GM23338 (cell line): ENCODE data around the gene ABCA4. TPM values are rescaled to one million over a fixed set of nuclear protein-coding genes. Genes with fewer than 3 reads are reported as not detected.

Experiments used
- ATAC-seq: fragments of 200-7000 bp; cut with Tn5 transposase; 3 replicates; pipeline ENCODE4 v1.9.1; 2020
- DNase-seq: peaks from one replicate; pipeline ENCODE4 v3.0.0-alpha.2; 2015; ENCODE audit warnings: low spot score
- H2AFZ ChIP-seq: fragments of 200-600 bp; sonication (generic); 2 replicates; pipeline ENCODE4 v1.8.0; 2016; ENCODE audit warnings: antibody characterized with exemption, mild to moderate bottlenecking, moderate library complexity
- H3F3A ChIP-seq: fragments of 200-600 bp; sonication (generic); replicated peaks from 2 replicates; pipeline ENCODE4 v1.8.0; 2017; ENCODE audit warnings: antibody characterized with exemption, mixed run types, low read depth
- H3K27ac ChIP-seq: fragments of 200-600 bp; sonication (generic); 2 replicates; pipeline ENCODE4 v1.6.1; 2016; ENCODE audit warnings: low read depth
- H3K27me3 ChIP-seq: fragments of 200-600 bp; sonication (generic); 2 replicates; pipeline ENCODE4 v1.8.0; 2016; ENCODE audit warnings: mild to moderate bottlenecking, mixed run types, moderate library complexity; ENCODE audit not compliant: insufficient read depth
- H3K36me3 ChIP-seq: fragments of 200-600 bp; sonication (generic); 2 replicates; pipeline ENCODE4 v1.8.0; 2016; ENCODE audit warnings: mild to moderate bottlenecking; ENCODE audit not compliant: insufficient read depth
- H3K4me1 ChIP-seq: fragments of 200-600 bp; sonication (generic); 2 replicates; pipeline ENCODE4 v1.8.0; 2016; ENCODE audit warnings: mild to moderate bottlenecking, moderate library complexity; ENCODE audit not compliant: insufficient read depth
- H3K4me2 ChIP-seq: fragments of 200-600 bp; sonication (generic); 2 replicates; pipeline ENCODE4 v1.7.1; 2017; ENCODE audit warnings: mixed run types
- H3K4me3 ChIP-seq: fragments of 200-600 bp; sonication (generic); 2 replicates; pipeline ENCODE4 v1.6.1; 2016; ENCODE audit warnings: mixed run types
- H3K79me2 ChIP-seq: fragments of 200-600 bp; sonication (generic); replicated peaks from 2 replicates; pipeline ENCODE4 v1.8.0; 2017; ENCODE audit warnings: mild to moderate bottlenecking; ENCODE audit not compliant: insufficient read depth
- H3K9me2 ChIP-seq: fragments of 200-600 bp; sonication (generic); 2 replicates; pipeline ENCODE4 v1.8.0; 2017; ENCODE audit not compliant: insufficient read depth
- H4K20me1 ChIP-seq: fragments of 200-600 bp; sonication (generic); replicated peaks from 2 replicates; pipeline ENCODE4 v1.8.0; 2017; ENCODE audit warnings: mild to moderate bottlenecking; ENCODE audit not compliant: insufficient read depth
- H3K27ac Mint-ChIP-seq: 2 replicates; pipeline ENCODE4 v1.8.0; 2020; ENCODE audit warnings: inconsistent platforms, mild to moderate bottlenecking, moderate library complexity, mixed read lengths
- H3K27me3 Mint-ChIP-seq: 3 replicates; pipeline ENCODE4 v1.8.0; 2022; ENCODE audit warnings: low read depth, mild to moderate bottlenecking, moderate library complexity, mixed read lengths, inconsistent platforms; ENCODE audit not compliant: insufficient read depth, poor library complexity
- H3K36me3 Mint-ChIP-seq: 3 replicates; pipeline ENCODE4 v1.8.0; 2021; ENCODE audit warnings: low read depth, mild to moderate bottlenecking, inconsistent platforms, moderate library complexity, mixed read lengths
- H3K4me1 Mint-ChIP-seq: 3 replicates; pipeline ENCODE4 v1.8.0; 2020; ENCODE audit warnings: mild to moderate bottlenecking, inconsistent platforms, mixed read lengths
- H3K4me3 Mint-ChIP-seq: 3 replicates; pipeline ENCODE4 v1.8.0; 2021; ENCODE audit warnings: moderate library complexity, mild to moderate bottlenecking, inconsistent platforms, mixed read lengths
- H3K9me3 Mint-ChIP-seq: 3 replicates; pipeline ENCODE4 v1.8.0; 2020; ENCODE audit warnings: moderate library complexity, mild to moderate bottlenecking, inconsistent platforms, mixed read lengths
- CREB1 ChIP-seq: fragments of 250-450 bp; sonication (Bioruptor Pico); IDR thresholded peaks from 2 replicates; pipeline ENCODE4 v1.5.0; 2020; ENCODE audit warnings: low read depth, mild to moderate bottlenecking, moderate library complexity
- EZH2 ChIP-seq: fragments of 200-600 bp; sonication (generic); IDR thresholded peaks from one replicate; pipeline ENCODE4 v1.8.0; 2017; ENCODE audit warnings: antibody characterized with exemption, mild to moderate bottlenecking, low read depth; ENCODE audit not compliant: unreplicated experiment
- EZH2phosphoT487 ChIP-seq: fragments of 200-600 bp; sonication (generic); IDR thresholded peaks from one replicate; pipeline ENCODE4 v1.8.1; 2018; ENCODE audit warnings: antibody characterized with exemption; ENCODE audit not compliant: unreplicated experiment
- JUNB ChIP-seq: IDR thresholded peaks from one replicate; pipeline ENCODE4 v1.6.1; 2016; ENCODE audit warnings: antibody characterized with exemption; ENCODE audit not compliant: unreplicated experiment
- NANOG ChIP-seq: IDR thresholded peaks from 2 replicates; pipeline ENCODE4 v1.6.1; 2016; ENCODE audit warnings: antibody characterized with exemption, borderline replicate concordance
- POLR2AphosphoS5 ChIP-seq: IDR thresholded peaks from 2 replicates; pipeline ENCODE4 v1.6.1; 2016; ENCODE audit warnings: antibody characterized with exemption, low read depth
- STAT1 ChIP-seq: IDR thresholded peaks from one replicate; pipeline ENCODE4 v1.6.1; 2016; ENCODE audit warnings: antibody characterized with exemption; ENCODE audit not compliant: unreplicated experiment
- ZNF114 ChIP-seq: fragments of 250-450 bp; sonication (Bioruptor Pico); IDR thresholded peaks from 2 replicates; pipeline ENCODE4 v1.5.0; 2020; ENCODE audit warnings: mild to moderate bottlenecking, moderate library complexity
- ZNF331 ChIP-seq: fragments of 250-450 bp; sonication (Bioruptor Pico); IDR thresholded peaks from 2 replicates; pipeline ENCODE4 v1.5.0; 2020; ENCODE audit warnings: low read depth, mild to moderate bottlenecking, moderate library complexity
- polyA plus RNA-seq: library from polyadenylated mRNA; unstranded; fragments of >200 nt; fragmentation: Nextera tagmentation; extraction: Ambion mirVana; gene quantifications from 2 replicates; pipeline ENCODE4 v1.2.1, GENCODE V29; 2016
- total RNA-seq: library from RNA; depleted of rRNA; stranded (reverse); fragments of >200 nt; shearing (Covaris generic); gene quantifications from 2 replicates; pipeline ENCODE4 v1.2.3, GENCODE V29; 2014
- TF ChIP-seq, protein P1 (sequence below), 2 experiments: fragments of 200-600 bp in 1 of 2; sonication (generic) in 1 of 2; conservative IDR thresholded peaks; 2 replicates each; pipeline versions ENCODE4 v1.5.1 to v1.6.1; 2016 to 2017; ENCODE audit warnings: antibody characterized with exemption in 2 of 2, low read depth in 2 of 2, mild to moderate bottlenecking in 2 of 2, moderate library complexity in 1 of 2
- TF ChIP-seq, protein P2 (sequence below): fragments of 250-450 bp; sonication (Bioruptor Pico); IDR thresholded peaks from 2 replicates; pipeline ENCODE4 v1.5.0; 2020; ENCODE audit warnings: mild to moderate bottlenecking, moderate library complexity
- TF ChIP-seq, protein P3 (sequence below): IDR thresholded peaks from one replicate; pipeline ENCODE4 v1.6.1; 2018; ENCODE audit warnings: antibody characterized with exemption; ENCODE audit not compliant: unreplicated experiment
- TF ChIP-seq, protein P4 (sequence below): IDR thresholded peaks from 2 replicates; pipeline ENCODE4 v1.6.1; 2016; ENCODE audit warnings: antibody characterized with exemption

ABCA4 gene
- total and polyA plus RNA-seq, 2 experiments from 2014 or later = not detected

DNA sequence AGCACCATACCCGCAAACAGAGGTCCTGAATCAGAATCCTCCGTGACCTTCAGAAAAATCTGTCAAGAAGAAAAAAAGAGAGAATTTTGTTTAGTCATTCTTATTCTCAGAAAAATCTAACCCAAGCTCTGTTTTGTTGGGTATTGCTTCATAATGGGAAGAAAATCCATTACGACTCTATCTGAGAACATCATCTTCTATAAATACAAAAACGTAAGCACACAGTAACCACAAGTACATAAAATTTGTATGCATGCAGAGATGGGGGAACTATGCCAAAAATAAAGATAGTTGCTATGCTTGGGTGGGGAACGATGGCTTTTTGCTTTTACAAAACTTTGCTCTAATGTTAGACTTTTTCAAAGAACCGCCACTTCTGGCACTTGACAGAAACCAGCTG is 84.2 kb downstream of the ABCA4 start:
- Histone ChIP-seq H3K36me3 (no peaks in the 10 kb centered on the region), H3K79me2 (no peaks in the 10 kb centered on the region), H4K20me1 (no peaks in the 10 kb centered on the region), H3K4me2 (no peak overlapping the region), H3K9me2 (no peaks in the 10 kb centered on the region), H3F3A (no peaks in the 10 kb centered on the region), H2AFZ (no peak overlapping the region), H3K4me1 (peaks cover 4% of the 10 kb centered on the region; the same call in 1 of the 2 replicates), H3K4me3 (no peak overlapping the region), H3K27ac (no peak overlapping the region), H3K27me3 (no peaks in the 10 kb centered on the region)
- H3K27me3 Mint-ChIP-seq = peaks cover 5% of the 10 kb centered on the region
- ATAC-seq (no peak), DNase-seq (no peak)
- no peaks in the 10 kb centered on the region for H3K36me3 Mint-ChIP-seq
- TF ChIP-seq CREB1 (CRISPR knock-in tag) (no peak), EZH2phosphoT487 (no peak), NANOG (no peak), EZH2 (no peak), STAT1 (no peak), ZNF114 (CRISPR knock-in tag) (no peak), ZNF331 (CRISPR knock-in tag) (no peak), JUNB (no peak), POLR2AphosphoS5 (no peak)
- TF ChIP-seq, protein P1, sequence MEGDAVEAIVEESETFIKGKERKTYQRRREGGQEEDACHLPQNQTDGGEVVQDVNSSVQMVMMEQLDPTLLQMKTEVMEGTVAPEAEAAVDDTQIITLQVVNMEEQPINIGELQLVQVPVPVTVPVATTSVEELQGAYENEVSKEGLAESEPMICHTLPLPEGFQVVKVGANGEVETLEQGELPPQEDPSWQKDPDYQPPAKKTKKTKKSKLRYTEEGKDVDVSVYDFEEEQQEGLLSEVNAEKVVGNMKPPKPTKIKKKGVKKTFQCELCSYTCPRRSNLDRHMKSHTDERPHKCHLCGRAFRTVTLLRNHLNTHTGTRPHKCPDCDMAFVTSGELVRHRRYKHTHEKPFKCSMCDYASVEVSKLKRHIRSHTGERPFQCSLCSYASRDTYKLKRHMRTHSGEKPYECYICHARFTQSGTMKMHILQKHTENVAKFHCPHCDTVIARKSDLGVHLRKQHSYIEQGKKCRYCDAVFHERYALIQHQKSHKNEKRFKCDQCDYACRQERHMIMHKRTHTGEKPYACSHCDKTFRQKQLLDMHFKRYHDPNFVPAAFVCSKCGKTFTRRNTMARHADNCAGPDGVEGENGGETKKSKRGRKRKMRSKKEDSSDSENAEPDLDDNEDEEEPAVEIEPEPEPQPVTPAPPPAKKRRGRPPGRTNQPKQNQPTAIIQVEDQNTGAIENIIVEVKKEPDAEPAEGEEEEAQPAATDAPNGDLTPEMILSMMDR (conservative IDR thresholded peaks at IDR 0.05; ENCODE audit: low read depth in 2 of 2) = no peak
- TF ChIP-seq, protein P2, sequence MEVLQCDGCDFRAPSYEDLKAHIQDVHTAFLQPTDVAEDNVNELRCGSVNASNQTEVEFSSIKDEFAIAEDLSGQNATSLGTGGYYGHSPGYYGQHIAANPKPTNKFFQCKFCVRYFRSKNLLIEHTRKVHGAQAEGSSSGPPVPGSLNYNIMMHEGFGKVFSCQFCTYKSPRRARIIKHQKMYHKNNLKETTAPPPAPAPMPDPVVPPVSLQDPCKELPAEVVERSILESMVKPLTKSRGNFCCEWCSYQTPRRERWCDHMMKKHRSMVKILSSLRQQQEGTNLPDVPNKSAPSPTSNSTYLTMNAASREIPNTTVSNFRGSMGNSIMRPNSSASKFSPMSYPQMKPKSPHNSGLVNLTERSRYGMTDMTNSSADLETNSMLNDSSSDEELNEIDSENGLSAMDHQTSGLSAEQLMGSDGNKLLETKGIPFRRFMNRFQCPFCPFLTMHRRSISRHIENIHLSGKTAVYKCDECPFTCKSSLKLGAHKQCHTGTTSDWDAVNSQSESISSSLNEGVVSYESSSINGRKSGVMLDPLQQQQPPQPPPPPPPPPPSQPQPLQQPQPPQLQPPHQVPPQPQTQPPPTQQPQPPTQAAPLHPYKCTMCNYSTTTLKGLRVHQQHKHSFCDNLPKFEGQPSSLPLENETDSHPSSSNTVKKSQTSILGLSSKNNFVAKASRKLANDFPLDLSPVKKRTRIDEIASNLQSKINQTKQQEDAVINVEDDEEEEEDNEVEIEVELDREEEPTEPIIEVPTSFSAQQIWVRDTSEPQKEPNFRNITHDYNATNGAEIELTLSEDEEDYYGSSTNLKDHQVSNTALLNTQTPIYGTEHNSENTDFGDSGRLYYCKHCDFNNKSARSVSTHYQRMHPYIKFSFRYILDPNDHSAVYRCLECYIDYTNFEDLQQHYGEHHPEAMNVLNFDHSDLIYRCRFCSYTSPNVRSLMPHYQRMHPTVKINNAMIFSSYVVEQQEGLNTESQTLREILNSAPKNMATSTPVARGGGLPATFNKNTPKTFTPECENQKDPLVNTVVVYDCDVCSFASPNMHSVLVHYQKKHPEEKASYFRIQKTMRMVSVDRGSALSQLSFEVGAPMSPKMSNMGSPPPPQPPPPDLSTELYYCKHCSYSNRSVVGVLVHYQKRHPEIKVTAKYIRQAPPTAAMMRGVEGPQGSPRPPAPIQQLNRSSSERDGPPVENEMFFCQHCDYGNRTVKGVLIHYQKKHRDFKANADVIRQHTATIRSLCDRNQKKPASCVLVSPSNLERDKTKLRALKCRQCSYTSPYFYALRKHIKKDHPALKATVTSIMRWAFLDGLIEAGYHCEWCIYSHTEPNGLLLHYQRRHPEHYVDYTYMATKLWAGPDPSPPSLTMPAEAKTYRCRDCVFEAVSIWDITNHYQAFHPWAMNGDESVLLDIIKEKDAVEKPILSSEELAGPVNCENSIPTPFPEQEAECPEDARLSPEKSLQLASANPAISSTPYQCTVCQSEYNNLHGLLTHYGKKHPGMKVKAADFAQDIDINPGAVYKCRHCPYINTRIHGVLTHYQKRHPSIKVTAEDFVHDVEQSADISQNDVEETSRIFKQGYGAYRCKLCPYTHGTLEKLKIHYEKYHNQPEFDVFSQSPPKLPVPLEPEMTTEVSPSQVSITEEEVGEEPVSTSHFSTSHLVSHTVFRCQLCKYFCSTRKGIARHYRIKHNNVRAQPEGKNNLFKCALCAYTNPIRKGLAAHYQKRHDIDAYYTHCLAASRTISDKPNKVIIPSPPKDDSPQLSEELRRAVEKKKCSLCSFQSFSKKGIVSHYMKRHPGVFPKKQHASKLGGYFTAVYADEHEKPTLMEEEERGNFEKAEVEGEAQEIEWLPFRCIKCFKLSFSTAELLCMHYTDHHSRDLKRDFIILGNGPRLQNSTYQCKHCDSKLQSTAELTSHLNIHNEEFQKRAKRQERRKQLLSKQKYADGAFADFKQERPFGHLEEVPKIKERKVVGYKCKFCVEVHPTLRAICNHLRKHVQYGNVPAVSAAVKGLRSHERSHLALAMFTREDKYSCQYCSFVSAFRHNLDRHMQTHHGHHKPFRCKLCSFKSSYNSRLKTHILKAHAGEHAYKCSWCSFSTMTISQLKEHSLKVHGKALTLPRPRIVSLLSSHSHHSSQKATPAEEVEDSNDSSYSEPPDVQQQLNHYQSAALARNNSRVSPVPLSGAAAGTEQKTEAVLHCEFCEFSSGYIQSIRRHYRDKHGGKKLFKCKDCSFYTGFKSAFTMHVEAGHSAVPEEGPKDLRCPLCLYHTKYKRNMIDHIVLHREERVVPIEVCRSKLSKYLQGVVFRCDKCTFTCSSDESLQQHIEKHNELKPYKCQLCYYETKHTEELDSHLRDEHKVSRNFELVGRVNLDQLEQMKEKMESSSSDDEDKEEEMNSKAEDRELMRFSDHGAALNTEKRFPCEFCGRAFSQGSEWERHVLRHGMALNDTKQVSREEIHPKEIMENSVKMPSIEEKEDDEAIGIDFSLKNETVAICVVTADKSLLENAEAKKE = no peak
- TF ChIP-seq, protein P3, sequence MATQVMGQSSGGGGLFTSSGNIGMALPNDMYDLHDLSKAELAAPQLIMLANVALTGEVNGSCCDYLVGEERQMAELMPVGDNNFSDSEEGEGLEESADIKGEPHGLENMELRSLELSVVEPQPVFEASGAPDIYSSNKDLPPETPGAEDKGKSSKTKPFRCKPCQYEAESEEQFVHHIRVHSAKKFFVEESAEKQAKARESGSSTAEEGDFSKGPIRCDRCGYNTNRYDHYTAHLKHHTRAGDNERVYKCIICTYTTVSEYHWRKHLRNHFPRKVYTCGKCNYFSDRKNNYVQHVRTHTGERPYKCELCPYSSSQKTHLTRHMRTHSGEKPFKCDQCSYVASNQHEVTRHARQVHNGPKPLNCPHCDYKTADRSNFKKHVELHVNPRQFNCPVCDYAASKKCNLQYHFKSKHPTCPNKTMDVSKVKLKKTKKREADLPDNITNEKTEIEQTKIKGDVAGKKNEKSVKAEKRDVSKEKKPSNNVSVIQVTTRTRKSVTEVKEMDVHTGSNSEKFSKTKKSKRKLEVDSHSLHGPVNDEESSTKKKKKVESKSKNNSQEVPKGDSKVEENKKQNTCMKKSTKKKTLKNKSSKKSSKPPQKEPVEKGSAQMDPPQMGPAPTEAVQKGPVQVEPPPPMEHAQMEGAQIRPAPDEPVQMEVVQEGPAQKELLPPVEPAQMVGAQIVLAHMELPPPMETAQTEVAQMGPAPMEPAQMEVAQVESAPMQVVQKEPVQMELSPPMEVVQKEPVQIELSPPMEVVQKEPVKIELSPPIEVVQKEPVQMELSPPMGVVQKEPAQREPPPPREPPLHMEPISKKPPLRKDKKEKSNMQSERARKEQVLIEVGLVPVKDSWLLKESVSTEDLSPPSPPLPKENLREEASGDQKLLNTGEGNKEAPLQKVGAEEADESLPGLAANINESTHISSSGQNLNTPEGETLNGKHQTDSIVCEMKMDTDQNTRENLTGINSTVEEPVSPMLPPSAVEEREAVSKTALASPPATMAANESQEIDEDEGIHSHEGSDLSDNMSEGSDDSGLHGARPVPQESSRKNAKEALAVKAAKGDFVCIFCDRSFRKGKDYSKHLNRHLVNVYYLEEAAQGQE = no peak
- TF ChIP-seq, protein P4, sequence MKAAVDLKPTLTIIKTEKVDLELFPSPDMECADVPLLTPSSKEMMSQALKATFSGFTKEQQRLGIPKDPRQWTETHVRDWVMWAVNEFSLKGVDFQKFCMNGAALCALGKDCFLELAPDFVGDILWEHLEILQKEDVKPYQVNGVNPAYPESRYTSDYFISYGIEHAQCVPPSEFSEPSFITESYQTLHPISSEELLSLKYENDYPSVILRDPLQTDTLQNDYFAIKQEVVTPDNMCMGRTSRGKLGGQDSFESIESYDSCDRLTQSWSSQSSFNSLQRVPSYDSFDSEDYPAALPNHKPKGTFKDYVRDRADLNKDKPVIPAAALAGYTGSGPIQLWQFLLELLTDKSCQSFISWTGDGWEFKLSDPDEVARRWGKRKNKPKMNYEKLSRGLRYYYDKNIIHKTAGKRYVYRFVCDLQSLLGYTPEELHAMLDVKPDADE = no peak
- H3K9me3 Mint-ChIP-seq = no peaks in the 10 kb centered on the region
- no peak overlapping the region for H3K27ac Mint-ChIP-seq
- H3K4me1 Mint-ChIP-seq = peaks cover 15% of the 10 kb centered on the region
- no peak overlapping the region for H3K4me3 Mint-ChIP-seq
